ENCODE measurements around the gene TMEM100.
"Not testable (repeated sequence)": the region's sequence is repeated elsewhere in the genome, so short reads cannot be mapped to it uniquely, and the experiment has no call there.

Gene TMEM100

GRCh38 chr17:55676274-55676673 is 46.4 kb downstream of the TMEM100 start:
- FAIRE-seq: no peak

GRCh38 chr17:55673743-55674506 is 48.7 kb downstream of the TMEM100 start:
- DNase-seq (ENCODE audit: insufficient read length, low spot score) (no peak), FAIRE-seq (no peak)
- TF ChIP-seq POLR2A (IDR thresholded peaks at IDR 0.05; ENCODE audit: low read depth, low read length): no peak

More at GRCh38 chr17:55676274-55676673, 46.4 kb downstream of the TMEM100 start:
- DNase-seq (ENCODE audit: insufficient read length, low spot score): no peak
- no peak for TF ChIP-seq POLR2A (IDR thresholded peaks at IDR 0.05; ENCODE audit: low read depth, low read length)

GRCh38 chr17:55672585-55673501 is 49.8 kb downstream of the TMEM100 start:
- no peak for TF ChIP-seq POLR2A (IDR thresholded peaks at IDR 0.05; ENCODE audit: low read depth, low read length)
- FAIRE-seq: no peak
- no peak for DNase-seq (ENCODE audit: insufficient read length, low spot score)

- DNase-seq (ENCODE audit: insufficient read length, low spot score); FAIRE-seq: not testable (repeated sequence)
These were observed 50.7 kb downstream of the TMEM100 start for GRCh38 chr17:55672010-55672409.

All from H54 (cell line).